T-helper 1 cell (primary cell): ENCODE results near the gene CSAG1.
"Not testable (repeated sequence)": the region's sequence is repeated elsewhere in the genome, so short reads cannot be mapped to it uniquely, and the experiment has no call there.

Source experiments
- DNase-seq, 5 donors: peaks; one replicate each; pipeline ENCODE4 v3.0.0-alpha.2; 2012 to 2020

CSAG1 gene

DNA sequence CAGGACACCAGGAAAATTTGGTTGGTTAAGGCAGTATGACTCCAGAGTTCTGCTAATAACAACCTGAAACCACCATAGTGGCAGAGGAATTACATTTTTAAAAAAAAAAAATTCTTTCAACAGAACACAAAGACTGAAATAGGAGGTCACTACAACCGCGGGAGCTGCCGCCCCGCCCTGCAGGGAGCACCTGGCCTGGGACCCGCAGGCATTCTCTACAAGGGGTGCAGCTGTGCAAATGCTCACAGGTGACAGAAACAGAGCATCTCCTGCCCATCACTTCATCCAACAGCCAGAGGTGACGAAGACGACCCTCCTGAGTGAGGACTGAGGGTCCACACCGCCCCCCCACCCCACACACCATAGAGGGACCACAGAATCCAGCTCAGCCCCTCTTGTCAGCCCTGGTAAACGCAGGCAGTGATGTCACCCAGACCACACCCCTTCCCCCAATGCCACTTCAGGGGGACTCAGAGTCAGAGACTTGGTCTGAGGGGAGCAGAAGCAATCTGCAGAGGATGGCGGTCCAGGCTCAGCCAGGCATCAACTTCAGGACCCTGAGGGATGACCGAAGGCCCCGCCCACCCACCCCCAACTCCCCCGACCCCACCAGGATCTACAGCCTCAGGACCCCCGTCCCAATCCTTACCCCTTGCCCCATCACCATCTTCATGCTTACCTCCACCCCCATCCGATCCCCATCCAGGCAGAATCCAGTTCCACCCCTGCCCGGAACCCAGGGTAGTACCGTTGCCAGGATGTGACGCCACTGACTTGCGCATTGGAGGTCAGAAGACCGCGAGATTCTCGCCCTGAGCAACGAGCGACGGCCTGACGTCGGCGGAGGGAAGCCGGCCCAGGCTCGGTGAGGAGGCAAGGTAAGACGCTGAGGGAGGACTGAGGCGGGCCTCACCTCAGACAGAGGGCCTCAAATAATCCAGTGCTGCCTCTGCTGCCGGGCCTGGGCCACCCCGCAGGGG is 35.3 kb downstream of the CSAG1 start, which contains the start of gene MAGEA3:
Gene MAGEA3 (plus strand): TSS at position 843 of the 980 bp plus-strand sequence. CDS start 2,039 bp downstream, outside the sequence.
- DNase-seq = not testable (repeated sequence)

DNA sequence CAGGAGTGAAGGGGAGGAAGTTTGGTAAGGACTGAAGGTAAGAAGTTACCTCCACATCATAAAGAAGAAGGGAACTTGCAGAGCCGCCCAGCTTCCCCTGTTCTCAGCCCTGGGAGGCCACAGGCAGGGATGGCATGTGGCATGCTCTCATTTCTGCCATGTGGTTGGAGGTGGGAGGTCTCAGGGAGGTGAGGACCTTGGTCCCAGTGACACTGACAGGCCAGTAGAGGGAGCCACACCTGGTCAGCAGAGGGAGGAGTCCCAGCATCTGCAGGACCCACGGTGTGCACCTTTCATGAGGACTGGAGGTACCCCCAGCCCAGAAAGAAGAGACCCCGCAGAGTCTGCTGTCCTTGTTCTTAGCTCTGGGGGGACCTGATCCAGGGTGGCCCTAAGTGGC is 52.5 kb downstream of the CSAG1 start:
- not testable (repeated sequence) for DNase-seq
